Ovary (tissue), 3 donors: Measurements from ENCODE around the gene SLC25A15.

Source experiments
- CTCF ChIP-seq, 3 donors: fragments of 450-650 bp in 2 of 3; fragments of 200-600 bp in 1 of 3; IDR thresholded peaks; one replicate each; pipeline versions ENCODE4 v1.5.1 to v1.8.0; 2016 to 2022; ENCODE audit warnings: antibody characterized with exemption in 3 of 3, mild to moderate bottlenecking in 1 of 3
- EP300 ChIP-seq: sonication (generic); formaldehyde crosslinking; IDR thresholded peaks from one replicate; pipeline ENCODE4 v1.6.1; 2017; ENCODE audit warnings: antibody characterized with exemption
- donor health status: DM: no; HTN: no; CAD: no.

GRCh38 chr13:40779049-40779448, 10.4 kb upstream of the SLC25A15 start:
- no peak for TF ChIP-seq CTCF (IDR thresholded peaks at IDR 0.05)
- no peak for TF ChIP-seq EP300
